ENCODE measurements around the gene ADD3. TPM values are rescaled to one million over a fixed set of nuclear protein-coding genes. Genes with fewer than 3 reads are reported as not detected.

The ADD3 gene
- total and polyA plus RNA-seq, 2 experiments from 2014 or later: 83.2 to 216 TPM

DNA sequence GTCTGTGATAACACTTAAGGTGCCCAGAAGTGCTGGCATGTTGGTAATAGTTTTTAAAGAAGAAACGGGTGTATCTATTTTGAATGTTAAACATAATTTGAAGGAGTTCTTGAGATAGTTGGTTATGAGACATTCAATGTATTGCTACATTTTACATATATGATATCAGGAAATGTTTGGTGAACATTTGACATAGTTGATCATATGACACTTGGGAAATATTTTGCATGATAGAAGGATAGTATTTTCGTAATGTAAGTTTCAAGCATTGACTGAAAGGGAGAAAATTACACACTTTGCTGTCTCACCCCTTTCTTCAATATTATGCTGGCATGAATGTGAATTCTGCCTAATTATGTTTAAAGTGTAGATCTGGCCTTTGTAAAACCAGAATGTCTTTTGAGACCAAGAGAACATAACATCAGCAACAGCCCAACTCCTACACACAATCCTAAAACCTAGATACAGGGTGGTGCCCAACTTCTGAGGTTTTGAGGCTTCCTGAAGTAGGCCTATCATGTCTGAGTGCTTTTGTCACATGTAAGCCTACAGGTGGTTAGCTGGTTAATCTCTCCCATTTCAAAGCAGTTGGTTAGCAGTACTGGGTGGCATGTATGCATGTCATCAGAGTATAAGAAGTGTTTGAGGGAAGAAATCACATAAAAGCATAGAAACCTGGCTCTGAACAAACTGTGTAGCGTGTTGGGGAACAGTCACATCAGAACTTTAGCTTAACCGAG lies 2.1 kb downstream of the ADD3 start:
- Histone ChIP-seq H3K9me2 (replicated peaks; ENCODE audit: insufficient read depth) (no peaks in the 10 kb centered on the region), H3K27ac (peak overlapping the region; percentile 98), H4K20me1 (ENCODE audit: insufficient read depth, poor library complexity, severe bottlenecking) (peaks cover 27% of the 10 kb centered on the region), H3K79me2 (peaks cover 74% of the 10 kb centered on the region), H2AFZ (no peak overlapping the region), H3K9me3 (ENCODE audit: low read depth) (no peaks in the 10 kb centered on the region), H3K4me2 (peak overlapping the region; percentile 85), H3K4me1 (ENCODE audit: insufficient read depth) (peaks cover 52% of the 10 kb centered on the region), H3K36me3 (replicated peaks; ENCODE audit: insufficient read depth, low read depth) (no peaks in the 10 kb centered on the region), H3K4me3 (peak overlapping the region; percentile 84), H3K27me3 (no peaks in the 10 kb centered on the region)
- DNase-seq (ENCODE audit: low spot score): no peak
- TF ChIP-seq, protein P1, sequence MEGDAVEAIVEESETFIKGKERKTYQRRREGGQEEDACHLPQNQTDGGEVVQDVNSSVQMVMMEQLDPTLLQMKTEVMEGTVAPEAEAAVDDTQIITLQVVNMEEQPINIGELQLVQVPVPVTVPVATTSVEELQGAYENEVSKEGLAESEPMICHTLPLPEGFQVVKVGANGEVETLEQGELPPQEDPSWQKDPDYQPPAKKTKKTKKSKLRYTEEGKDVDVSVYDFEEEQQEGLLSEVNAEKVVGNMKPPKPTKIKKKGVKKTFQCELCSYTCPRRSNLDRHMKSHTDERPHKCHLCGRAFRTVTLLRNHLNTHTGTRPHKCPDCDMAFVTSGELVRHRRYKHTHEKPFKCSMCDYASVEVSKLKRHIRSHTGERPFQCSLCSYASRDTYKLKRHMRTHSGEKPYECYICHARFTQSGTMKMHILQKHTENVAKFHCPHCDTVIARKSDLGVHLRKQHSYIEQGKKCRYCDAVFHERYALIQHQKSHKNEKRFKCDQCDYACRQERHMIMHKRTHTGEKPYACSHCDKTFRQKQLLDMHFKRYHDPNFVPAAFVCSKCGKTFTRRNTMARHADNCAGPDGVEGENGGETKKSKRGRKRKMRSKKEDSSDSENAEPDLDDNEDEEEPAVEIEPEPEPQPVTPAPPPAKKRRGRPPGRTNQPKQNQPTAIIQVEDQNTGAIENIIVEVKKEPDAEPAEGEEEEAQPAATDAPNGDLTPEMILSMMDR (IDR thresholded peaks at IDR 0.05; ENCODE audit: poor library complexity): no peak
- TF ChIP-seq EZH2phosphoT487 (IDR thresholded peaks at IDR 0.05; ENCODE audit: low read depth, severe bottlenecking, unreplicated experiment) (no peak), EZH2 (IDR thresholded peaks at IDR 0.05; ENCODE audit: borderline replicate concordance) (no peak)
- 57% methylated on average over 4 of the region's 4 CpGs for WGBS (ENCODE audit: low lambda C conversion rate, missing lambda C conversion rate)

DNA sequence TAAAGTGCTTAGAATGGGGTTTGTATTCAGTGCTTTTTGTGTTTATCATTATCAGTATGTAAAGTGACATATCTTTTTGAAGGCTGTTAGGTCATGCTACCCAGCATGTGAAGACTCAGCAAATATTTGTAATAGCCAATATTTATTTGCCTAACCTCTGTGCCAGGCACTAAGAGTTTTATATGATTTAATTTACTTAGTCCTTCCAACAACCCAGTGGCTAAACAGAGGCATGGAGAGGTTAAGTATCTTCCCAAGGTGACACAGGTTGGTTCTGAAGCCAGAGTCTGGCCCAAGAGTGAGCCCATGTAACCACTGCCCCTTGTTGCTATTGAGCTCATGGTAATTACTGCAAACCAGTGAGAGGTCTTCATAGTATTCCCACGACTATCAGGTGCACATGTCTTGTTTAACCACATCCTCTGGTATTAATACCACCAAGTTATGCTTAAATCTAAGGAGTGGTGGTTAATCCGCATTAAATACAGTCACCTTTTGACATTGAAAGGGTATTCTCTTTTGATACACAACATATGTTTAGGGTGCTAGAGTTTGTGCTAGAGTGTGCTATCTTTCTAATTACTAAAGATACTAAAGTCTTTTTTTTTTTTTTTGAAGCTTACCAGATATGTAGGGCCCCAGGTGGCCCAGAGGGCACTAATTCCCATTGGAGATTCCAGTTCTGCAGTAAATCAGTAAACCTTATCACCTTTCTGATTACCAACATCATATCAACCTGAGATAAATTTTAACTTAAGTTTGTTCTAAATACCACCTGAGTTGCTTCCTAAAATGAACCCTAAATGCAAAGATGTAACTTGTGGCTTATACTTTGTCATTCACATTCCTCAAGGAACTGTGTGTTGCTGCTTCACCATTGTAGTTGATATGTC lies 2.9 kb downstream of the ADD3 start:
- peaks cover 47% of the 10 kb centered on the region for H3K4me1 ChIP-seq (ENCODE audit: insufficient read depth)
- peak overlapping the region; percentile 98 for H3K27ac ChIP-seq
- peak overlapping the region; percentile 85 for H3K4me2 ChIP-seq
- no peaks in the 10 kb centered on the region for H3K27me3 ChIP-seq
- H3K9me2 ChIP-seq (replicated peaks; ENCODE audit: insufficient read depth): no peaks in the 10 kb centered on the region
- peaks cover 27% of the 10 kb centered on the region for H4K20me1 ChIP-seq (ENCODE audit: insufficient read depth, poor library complexity, severe bottlenecking)
- no peak for DNase-seq (ENCODE audit: low spot score)
- no peak overlapping the region for H3K4me3 ChIP-seq
- WGBS (ENCODE audit: low lambda C conversion rate, missing lambda C conversion rate): 54% methylated on average over 2 of the region's 2 CpGs
- no peaks in the 10 kb centered on the region for H3K9me3 ChIP-seq (ENCODE audit: low read depth)
- TF ChIP-seq EZH2phosphoT487 (IDR thresholded peaks at IDR 0.05; ENCODE audit: low read depth, severe bottlenecking, unreplicated experiment) (no peak), EZH2 (IDR thresholded peaks at IDR 0.05; ENCODE audit: borderline replicate concordance) (no peak)
- TF ChIP-seq, protein P1 (IDR thresholded peaks at IDR 0.05; ENCODE audit: poor library complexity): no peak
- peaks cover 77% of the 10 kb centered on the region for H3K79me2 ChIP-seq
- H2AFZ ChIP-seq: no peak overlapping the region
- no peaks in the 10 kb centered on the region for H3K36me3 ChIP-seq (replicated peaks; ENCODE audit: insufficient read depth, low read depth)

DNA sequence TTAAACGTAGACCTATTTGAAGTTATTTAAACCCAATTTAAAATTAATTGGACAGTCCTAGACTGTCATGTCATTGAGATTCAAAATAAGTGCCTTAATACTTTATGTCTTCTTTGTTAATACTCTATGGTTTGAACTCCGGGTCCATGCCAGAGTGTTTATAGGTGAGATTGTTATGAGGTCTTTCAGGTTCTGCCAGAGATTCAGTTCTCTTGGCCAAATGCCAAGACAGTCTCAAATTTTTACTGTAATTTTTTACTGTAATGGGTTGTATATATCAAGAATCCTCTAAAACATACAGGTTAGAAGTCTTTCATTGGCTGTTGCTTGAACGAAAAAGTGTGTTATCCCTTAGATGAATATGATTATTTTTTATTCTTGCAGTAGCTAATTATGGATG lies 3.9 kb downstream of the ADD3 start:
- WGBS (ENCODE audit: low lambda C conversion rate, missing lambda C conversion rate): 41% methylated on average over 3 of the region's 3 CpGs
- peak overlapping the region; percentile 85 for H3K4me2 ChIP-seq
- peaks cover 36% of the 10 kb centered on the region for H4K20me1 ChIP-seq (ENCODE audit: insufficient read depth, poor library complexity, severe bottlenecking)
- peak overlapping the region; percentile 5 for H3K27ac ChIP-seq
- no peaks in the 10 kb centered on the region for H3K9me2 ChIP-seq (replicated peaks; ENCODE audit: insufficient read depth)
- no peaks in the 10 kb centered on the region for H3K36me3 ChIP-seq (replicated peaks; ENCODE audit: insufficient read depth, low read depth)
- no peak overlapping the region for H2AFZ ChIP-seq
- H3K4me3 ChIP-seq: no peak overlapping the region
- H3K9me3 ChIP-seq (ENCODE audit: low read depth): no peaks in the 10 kb centered on the region
- DNase-seq (ENCODE audit: low spot score): peak; percentile 32
- H3K4me1 ChIP-seq (ENCODE audit: insufficient read depth): peaks cover 46% of the 10 kb centered on the region
- H3K27me3 ChIP-seq: no peaks in the 10 kb centered on the region
- peaks cover 85% of the 10 kb centered on the region for H3K79me2 ChIP-seq
- TF ChIP-seq EZH2phosphoT487 (IDR thresholded peaks at IDR 0.05; ENCODE audit: low read depth, severe bottlenecking, unreplicated experiment): no peak
- no peak for TF ChIP-seq EZH2 (IDR thresholded peaks at IDR 0.05; ENCODE audit: borderline replicate concordance)
- TF ChIP-seq, protein P1 (IDR thresholded peaks at IDR 0.05; ENCODE audit: poor library complexity): no peak

Measured in hepatocyte (in vitro differentiated cells).